Neural progenitor cell (in vitro differentiated cells): ENCODE measurements around the gene ZBTB4. TPM values are rescaled to one million over a fixed set of nuclear protein-coding genes. Genes with fewer than 3 reads are reported as not detected.

Source experiments
- DNase-seq: peaks from one replicate; pipeline ENCODE4 v3.0.0-alpha.2; 2016; ENCODE audit warnings: low spot score
- H2AFZ ChIP-seq: fragments of 200-600 bp; sonication (generic); replicated peaks from 2 replicates; pipeline ENCODE4 v1.6.1; 2016; ENCODE audit warnings: antibody characterized with exemption
- H3F3A ChIP-seq: fragments of 200-600 bp; sonication (generic); 2 replicates; pipeline ENCODE4 v1.6.1; 2016; ENCODE audit warnings: antibody characterized with exemption, low read depth
- H3K27ac ChIP-seq: fragments of 200-600 bp; sonication (generic); 2 replicates; pipeline ENCODE4 v1.5.1; 2016; ENCODE audit warnings: mild to moderate bottlenecking
- H3K27me3 ChIP-seq: fragments of 200-600 bp; sonication (generic); 2 replicates; pipeline ENCODE4 v1.6.1; 2016; ENCODE audit warnings: mild to moderate bottlenecking, moderate library complexity
- H3K36me3 ChIP-seq: fragments of 200-600 bp; sonication (generic); 2 replicates; pipeline ENCODE4 v1.5.1; 2016
- H3K4me1 ChIP-seq: fragments of 200-600 bp; sonication (generic); 2 replicates; pipeline ENCODE4 v1.6.1; 2016; ENCODE audit warnings: mixed run types
- H3K4me2 ChIP-seq: fragments of 200-600 bp; sonication (generic); 2 replicates; pipeline ENCODE4 v1.6.1; 2016
- H3K4me3 ChIP-seq: fragments of 200-600 bp; sonication (generic); 2 replicates; pipeline ENCODE4 v1.5.1; 2016
- H3K79me2 ChIP-seq: fragments of 200-600 bp; sonication (generic); 2 replicates; pipeline ENCODE4 v1.6.1; 2016; ENCODE audit warnings: low read depth
- H3K9ac ChIP-seq: fragments of 200-600 bp; sonication (generic); 2 replicates; pipeline ENCODE4 v1.6.1; 2016
- H3K9me3 ChIP-seq: fragments of 200-600 bp; sonication (generic); 2 replicates; pipeline ENCODE4 v1.5.1; 2016; ENCODE audit warnings: low read depth
- H4K20me1 ChIP-seq: fragments of 200-600 bp; sonication (generic); 2 replicates; pipeline ENCODE4 v1.6.1; 2016; ENCODE audit warnings: low read depth
- H3K27ac Mint-ChIP-seq: 3 replicates; pipeline ENCODE4 v1.8.0; 2021; ENCODE audit warnings: mixed read lengths
- H3K27me3 Mint-ChIP-seq: 2 replicates; pipeline ENCODE4 v1.8.0; 2022; ENCODE audit warnings: low read depth, mild to moderate bottlenecking, inconsistent platforms, moderate library complexity, mixed read lengths; ENCODE audit not compliant: insufficient read depth
- H3K36me3 Mint-ChIP-seq: 3 replicates; pipeline ENCODE4 v1.8.0; 2021; ENCODE audit warnings: mixed read lengths
- H3K4me1 Mint-ChIP-seq: 3 replicates; pipeline ENCODE4 v1.8.0; 2021; ENCODE audit warnings: mixed read lengths
- H3K4me3 Mint-ChIP-seq: 3 replicates; pipeline ENCODE4 v1.8.0; 2021; ENCODE audit warnings: mild to moderate bottlenecking, moderate library complexity, mixed read lengths
- H3K9me3 Mint-ChIP-seq: 3 replicates; pipeline ENCODE4 v1.8.0; 2020; ENCODE audit warnings: mixed read lengths
- CTCF ChIP-seq: fragments of 200-600 bp; sonication (generic); IDR thresholded peaks from 2 replicates; pipeline ENCODE4 v1.5.1; 2017; ENCODE audit warnings: antibody characterized with exemption, mild to moderate bottlenecking
- EZH2 ChIP-seq: fragments of 200-600 bp; sonication (generic); IDR thresholded peaks from 2 replicates; pipeline ENCODE4 v1.6.1; 2017; ENCODE audit warnings: antibody characterized with exemption, mild to moderate bottlenecking, moderate library complexity
- EZH2phosphoT487 ChIP-seq: fragments of 200-600 bp; sonication (generic); IDR thresholded peaks from 2 replicates; pipeline ENCODE4 v1.6.1; 2017; ENCODE audit warnings: antibody characterized with exemption
- total RNA-seq: library from RNA; depleted of rRNA; stranded (reverse); fragments of >200 nt; gene quantifications from 2 replicates; pipeline ENCODE4 v1.2.3, GENCODE V29; 2015; ENCODE audit warnings: low replicate concordance

The ZBTB4 gene
- total RNA-seq, 1 donor from 2014 or later = 5.4 TPM

GRCh38 chr17:7418472-7419152 is 60.8 kb downstream of the ZBTB4 start:
- Histone ChIP-seq H3K27me3 (no peaks in the 10 kb centered on the region), H3K4me1 (peaks cover 13% of the 10 kb centered on the region), H3F3A (no peaks in the 10 kb centered on the region), H3K36me3 (no peaks in the 10 kb centered on the region), H3K4me2 (no peak overlapping the region), H3K9ac (no peak overlapping the region), H3K4me3 (no peak overlapping the region), H3K9me3 (no peaks in the 10 kb centered on the region), H3K79me2 (no peaks in the 10 kb centered on the region), H4K20me1 (peaks cover 41% of the 10 kb centered on the region), H2AFZ (no peak overlapping the region), H3K27ac (peak overlapping the region; percentile 13)
- H3K27me3 Mint-ChIP-seq = peaks cover 15% of the 10 kb centered on the region
- H3K4me3 Mint-ChIP-seq = peak overlapping the region; percentile 71
- no peak for DNase-seq
- H3K27ac Mint-ChIP-seq = peak overlapping the region; percentile 88
- peaks cover 41% of the 10 kb centered on the region for H3K4me1 Mint-ChIP-seq
- H3K36me3 Mint-ChIP-seq = peaks cover 22% of the 10 kb centered on the region
- TF ChIP-seq EZH2phosphoT487 (no peak), CTCF (no peak), EZH2 (no peak)
- H3K9me3 Mint-ChIP-seq = no peaks in the 10 kb centered on the region

DNA sequence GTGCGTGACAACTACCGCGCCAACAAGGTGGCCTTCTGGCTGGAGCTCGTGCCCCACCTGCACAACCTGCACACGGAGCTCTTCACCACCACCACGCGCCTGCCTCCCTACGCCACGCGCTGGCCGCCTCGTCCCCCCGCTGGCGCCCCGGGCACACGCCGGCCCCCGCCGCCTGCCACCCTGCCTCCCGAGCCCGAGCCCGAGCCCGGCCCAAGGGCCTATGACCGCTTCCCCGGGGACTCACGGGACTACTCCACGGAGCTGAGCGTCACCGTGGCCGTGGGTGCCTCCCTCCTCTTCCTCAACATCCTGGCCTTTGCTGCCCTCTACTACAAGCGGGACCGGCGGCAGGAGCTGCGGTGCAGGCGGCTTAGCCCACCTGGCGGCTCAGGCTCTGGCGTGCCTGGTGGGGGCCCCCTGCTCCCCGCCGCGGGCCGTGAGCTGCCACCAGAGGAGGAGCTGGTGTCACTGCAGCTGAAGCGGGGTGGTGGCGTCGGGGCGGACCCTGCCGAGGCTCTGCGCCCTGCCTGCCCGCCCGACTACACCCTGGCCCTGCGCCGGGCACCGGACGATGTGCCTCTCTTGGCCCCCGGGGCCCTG is 62.3 kb downstream of the ZBTB4 start:
- H3K9ac ChIP-seq = no peak overlapping the region
- no peak overlapping the region for H2AFZ ChIP-seq
- no peak overlapping the region for H3K4me2 ChIP-seq
- Mint-ChIP-seq H3K4me3 (no peak overlapping the region), H3K9me3 (no peaks in the 10 kb centered on the region), H3K36me3 (peaks cover 22% of the 10 kb centered on the region), H3K4me1 (peaks cover 49% of the 10 kb centered on the region), H3K27me3 (peaks cover 5% of the 10 kb centered on the region), H3K27ac (no peak overlapping the region)
- no peak for DNase-seq
- peaks cover 7% of the 10 kb centered on the region for H3K36me3 ChIP-seq
- H3K4me3 ChIP-seq = no peak overlapping the region
- no peaks in the 10 kb centered on the region for H3K79me2 ChIP-seq
- TF ChIP-seq CTCF (no peak), EZH2phosphoT487 (no peak), EZH2 (no peak)
- no peaks in the 10 kb centered on the region for H3F3A ChIP-seq
- H3K27me3 ChIP-seq = no peaks in the 10 kb centered on the region
- H3K9me3 ChIP-seq = no peaks in the 10 kb centered on the region
- H4K20me1 ChIP-seq = peaks cover 54% of the 10 kb centered on the region
- H3K27ac ChIP-seq = no peak overlapping the region
- H3K4me1 ChIP-seq = peaks cover 21% of the 10 kb centered on the region

DNA sequence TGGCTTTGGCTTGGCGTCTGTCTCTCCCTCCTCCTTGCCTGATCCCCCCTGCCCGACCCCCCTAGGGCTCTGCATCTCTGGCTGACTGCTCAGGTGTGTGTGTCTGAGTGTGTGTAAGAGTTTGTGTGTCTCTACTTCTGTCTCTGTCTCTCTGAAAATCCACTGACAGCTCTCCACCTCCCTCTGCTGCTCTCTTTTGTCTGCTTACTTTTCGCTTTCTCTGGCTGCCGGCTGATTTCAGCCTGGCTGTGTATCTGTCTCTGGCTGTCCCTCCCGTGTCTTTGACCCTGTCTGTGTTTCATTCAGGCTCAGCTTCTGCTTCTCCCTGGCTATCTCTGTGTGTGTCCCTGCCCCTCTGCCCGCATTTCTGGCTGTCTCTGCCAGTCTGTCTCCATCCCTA is 63.1 kb downstream of the ZBTB4 start:
- TF ChIP-seq CTCF = no peak
- TF ChIP-seq EZH2 = no peak
- TF ChIP-seq EZH2phosphoT487 = no peak
- H3K4me3 Mint-ChIP-seq = peak overlapping the region; percentile 33
- H3K36me3 ChIP-seq = peaks cover 8% of the 10 kb centered on the region

More for the DNA sequence above, 63.1 kb downstream of the ZBTB4 start:
- Histone ChIP-seq H3K27me3 (no peaks in the 10 kb centered on the region), H3K4me1 (peaks cover 21% of the 10 kb centered on the region), H4K20me1 (peaks cover 59% of the 10 kb centered on the region), H3K4me3 (no peak overlapping the region), H2AFZ (no peak overlapping the region), H3K9ac (no peak overlapping the region), H3K4me2 (no peak overlapping the region), H3F3A (no peaks in the 10 kb centered on the region), H3K27ac (no peak overlapping the region), H3K9me3 (no peaks in the 10 kb centered on the region), H3K79me2 (no peaks in the 10 kb centered on the region)
- H3K9me3 Mint-ChIP-seq = no peaks in the 10 kb centered on the region
- peaks cover 48% of the 10 kb centered on the region for H3K4me1 Mint-ChIP-seq
- H3K36me3 Mint-ChIP-seq = peaks cover 24% of the 10 kb centered on the region
- H3K27me3 Mint-ChIP-seq = peaks cover 5% of the 10 kb centered on the region
- H3K27ac Mint-ChIP-seq = peak overlapping the region; percentile 40
- no peak for DNase-seq
